Breast epithelium (tissue), 3 donors: Measurements from ENCODE around the gene CCDC88B.

ENCODE experiments used
- CTCF ChIP-seq, 3 donors: fragments of 450-650 bp; IDR thresholded peaks; one replicate each; pipeline ENCODE4 v1.5.1; 2016 to 2017; ENCODE audit warnings: antibody characterized with exemption in 3 of 3, mild to moderate bottlenecking in 3 of 3, moderate library complexity in 3 of 3
- POLR2A ChIP-seq: fragments of 450-650 bp; IDR thresholded peaks from one replicate; pipeline ENCODE4 v1.6.1; 2016; ENCODE audit warnings: antibody characterized with exemption, mild to moderate bottlenecking, moderate library complexity
- POLR2AphosphoS5 ChIP-seq, 3 donors: sonication (generic); formaldehyde crosslinking; IDR thresholded peaks; one replicate each; pipeline ENCODE4 v1.6.1; 2017; ENCODE audit warnings: antibody characterized with exemption in 3 of 3

- TF ChIP-seq CTCF (IDR thresholded peaks at IDR 0.05) (no peak), POLR2AphosphoS5 (IDR thresholded peaks at IDR 0.05) (no peak), POLR2A (no peak)
Measured at GRCh38 chr11:64318766-64319761, 20.9 kb upstream of the CCDC88B start.
